HG03097 (cell line): ENCODE measurements around the gene ACER1.
A peak's percentile ranks its signal among the peaks of the same experiment; 100 is the strongest.
"Not testable (repeated sequence)": the region's sequence is repeated elsewhere in the genome, so short reads cannot be mapped to it uniquely, and the experiment has no call there.

Experiments
- ATAC-seq: cut with Tn5 transposase; IDR thresholded peaks from one replicate; pipeline ENCODE4 v1.9.1; 2021; ENCODE audit not compliant: unreplicated experiment, low FRiP score

Gene ACER1, protein sequence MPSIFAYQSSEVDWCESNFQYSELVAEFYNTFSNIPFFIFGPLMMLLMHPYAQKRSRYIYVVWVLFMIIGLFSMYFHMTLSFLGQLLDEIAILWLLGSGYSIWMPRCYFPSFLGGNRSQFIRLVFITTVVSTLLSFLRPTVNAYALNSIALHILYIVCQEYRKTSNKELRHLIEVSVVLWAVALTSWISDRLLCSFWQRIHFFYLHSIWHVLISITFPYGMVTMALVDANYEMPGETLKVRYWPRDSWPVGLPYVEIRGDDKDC

DNA sequence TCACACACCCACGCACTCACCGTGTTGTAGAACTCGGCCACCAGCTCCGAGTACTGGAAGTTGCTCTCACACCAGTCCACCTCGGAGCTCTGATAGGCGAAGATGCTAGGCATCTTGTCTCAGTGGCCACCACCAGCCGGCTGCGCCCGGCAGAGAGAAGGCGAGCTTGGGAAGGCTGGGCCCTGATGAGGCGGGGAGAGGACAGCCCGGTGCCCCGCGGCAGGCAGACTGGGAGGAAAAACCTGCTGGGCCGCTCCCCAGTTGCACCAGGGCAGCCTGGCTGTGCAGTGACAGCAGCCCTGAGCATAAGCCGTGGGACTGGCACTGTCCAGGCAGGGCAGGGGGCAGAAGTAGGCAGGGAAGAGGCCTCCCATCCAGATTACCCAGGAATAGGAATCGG lies at the start of gene ACER1:
ACER1 (minus strand) TSS at position 174 of the 400 bp plus-strand sequence; CDS start at position 113, 61 bp downstream.
- no peak for ATAC-seq

DNA sequence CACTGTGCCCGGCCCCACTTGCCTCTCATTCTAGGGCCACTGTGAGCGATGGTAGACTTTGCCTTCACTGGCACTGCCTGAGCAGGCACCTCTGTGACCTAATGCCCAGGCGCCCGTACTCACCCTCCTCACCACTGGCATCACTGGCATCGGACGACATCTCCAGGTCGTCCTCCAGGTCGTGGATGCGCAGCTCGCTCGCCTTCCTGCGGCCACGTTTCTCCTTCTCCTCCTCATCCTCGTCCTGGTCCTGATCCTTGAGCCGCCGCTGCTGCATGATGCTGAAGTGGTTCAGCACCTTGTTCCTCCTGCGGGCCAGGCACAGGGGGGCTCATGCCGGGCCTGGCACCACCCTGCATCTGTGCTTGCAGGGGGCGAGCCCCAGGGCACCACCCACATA lies 49.8 kb upstream of the ACER1 start:
- no peak for ATAC-seq

DNA sequence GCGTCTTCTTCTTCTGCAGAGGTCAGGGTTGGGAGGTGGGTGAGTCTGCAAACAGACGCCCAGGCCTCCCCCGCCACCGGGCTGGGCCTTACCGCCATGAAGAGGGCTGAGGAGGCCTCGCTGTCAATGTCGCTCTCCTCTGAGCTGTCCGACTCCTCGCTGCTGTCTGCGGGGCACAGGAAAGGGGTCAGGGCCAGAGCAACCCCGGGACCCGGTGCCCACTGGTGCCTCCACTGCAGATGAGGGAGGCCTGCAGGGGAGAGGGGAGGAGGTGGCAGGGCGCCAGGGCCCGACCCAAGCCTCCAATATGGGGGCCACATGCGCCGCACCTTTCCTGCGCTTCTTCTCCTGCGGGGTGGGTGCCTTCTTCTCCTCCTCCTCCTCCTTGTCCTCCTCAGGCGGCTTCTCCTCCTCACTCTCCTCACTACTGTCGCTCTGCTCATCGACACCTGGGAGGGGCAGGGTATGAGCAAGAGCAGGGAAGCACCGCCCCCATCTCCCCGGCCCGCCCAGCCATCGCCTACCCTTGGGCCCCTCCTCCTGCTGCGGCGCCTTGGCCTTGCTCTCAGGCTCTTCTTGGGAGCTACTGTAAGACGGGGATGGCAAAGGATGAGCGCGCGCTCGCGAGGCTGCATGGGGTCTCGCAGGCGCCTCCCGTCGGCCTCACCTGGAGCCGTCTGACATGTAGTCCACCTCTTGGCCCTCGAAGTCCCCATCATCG lies 47.8 kb upstream of the ACER1 start:
- no peak for ATAC-seq

DNA sequence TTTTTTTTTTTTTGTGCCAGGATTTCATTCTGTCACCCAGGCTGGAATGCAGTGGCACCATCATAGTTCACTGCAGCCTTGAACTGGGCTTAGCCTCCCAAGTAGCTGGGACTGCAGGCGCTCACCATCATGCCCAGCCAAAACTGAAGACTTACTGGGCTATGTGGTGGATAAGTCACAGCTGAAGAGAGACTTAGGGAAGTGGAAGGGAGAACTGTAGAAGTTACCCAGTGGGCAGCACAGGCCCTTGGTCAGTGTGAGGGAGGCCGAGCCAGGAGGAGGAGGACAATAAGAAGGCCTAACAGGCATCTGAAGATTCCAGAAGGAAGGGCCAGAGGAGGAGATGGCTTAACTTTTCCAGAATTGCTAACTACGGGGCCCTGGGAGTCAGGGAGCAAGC lies 46.3 kb upstream of the ACER1 start:
- no peak for ATAC-seq

DNA sequence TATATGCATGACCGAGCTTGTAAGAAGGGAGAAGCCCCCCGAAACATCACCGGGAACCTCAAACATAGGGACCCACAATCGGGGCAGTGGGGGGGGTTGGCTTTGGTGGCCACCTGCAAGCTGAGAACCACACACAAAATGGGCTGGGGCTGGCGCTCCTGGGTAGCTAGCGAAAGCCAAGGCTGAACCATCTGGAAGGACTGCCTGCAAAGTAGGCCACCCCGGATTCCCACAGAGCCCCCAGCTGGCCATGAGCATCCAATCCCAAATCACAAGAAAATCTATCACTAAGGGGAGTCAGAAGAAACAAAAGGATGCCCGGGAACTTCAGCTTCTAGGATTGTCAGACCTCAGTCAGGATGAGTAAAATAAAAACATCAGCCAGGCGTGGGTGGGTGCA lies 45.1 kb upstream of the ACER1 start:
- ATAC-seq, result no peak

DNA sequence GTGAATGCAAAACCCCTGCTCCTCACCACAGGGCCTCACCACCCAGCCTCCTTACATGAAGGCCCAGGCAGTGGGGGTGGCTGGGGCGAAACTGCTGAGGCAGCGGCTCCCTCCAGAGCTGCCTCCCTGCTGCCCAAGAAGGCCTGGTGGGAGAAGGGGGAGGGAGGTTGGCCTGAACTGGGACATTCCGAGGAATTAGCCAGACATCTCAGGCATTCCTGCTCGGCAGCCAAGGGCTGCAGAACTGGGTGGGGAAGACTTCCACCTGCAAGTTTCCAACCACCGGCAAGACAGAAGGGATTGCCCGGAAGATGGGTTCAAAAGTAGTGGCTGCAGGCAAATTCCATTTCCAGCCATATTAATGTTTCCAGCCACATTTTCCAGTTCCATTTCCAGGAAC lies 44.6 kb upstream of the ACER1 start:
- ATAC-seq, result no peak

DNA sequence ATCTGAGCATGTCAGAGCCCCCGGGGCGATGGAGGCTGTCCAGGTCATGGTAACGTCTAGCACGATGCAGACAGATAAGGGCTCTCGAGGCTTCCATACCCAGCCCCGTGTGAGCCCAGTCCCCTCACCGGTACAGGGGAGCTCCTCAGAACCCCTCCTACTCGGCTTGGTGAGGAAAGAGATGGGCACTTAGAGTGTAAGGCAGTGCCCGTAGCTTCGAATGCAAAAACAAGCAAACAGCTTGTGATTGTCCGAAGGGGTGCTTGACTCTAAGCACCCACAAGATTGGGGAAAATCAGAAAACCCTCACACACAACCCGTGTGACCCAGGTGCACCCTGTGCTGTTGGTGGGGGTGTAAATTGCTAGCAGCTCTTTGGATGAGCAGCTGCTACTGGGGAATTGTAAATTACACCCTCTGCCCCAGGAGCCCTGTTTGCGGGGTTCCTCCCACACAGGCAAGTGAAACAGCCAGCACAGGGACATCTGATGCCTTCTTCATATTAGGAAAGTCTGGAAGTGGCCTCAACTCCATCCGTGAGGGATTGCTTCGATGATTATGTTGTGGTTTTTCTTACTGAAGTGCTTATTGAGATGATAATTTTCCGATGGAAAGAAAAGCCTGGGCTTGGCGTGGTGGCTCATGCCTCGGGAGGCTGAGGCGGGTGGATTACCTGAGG lies 43.2 kb upstream of the ACER1 start:
- no peak for ATAC-seq

DNA sequence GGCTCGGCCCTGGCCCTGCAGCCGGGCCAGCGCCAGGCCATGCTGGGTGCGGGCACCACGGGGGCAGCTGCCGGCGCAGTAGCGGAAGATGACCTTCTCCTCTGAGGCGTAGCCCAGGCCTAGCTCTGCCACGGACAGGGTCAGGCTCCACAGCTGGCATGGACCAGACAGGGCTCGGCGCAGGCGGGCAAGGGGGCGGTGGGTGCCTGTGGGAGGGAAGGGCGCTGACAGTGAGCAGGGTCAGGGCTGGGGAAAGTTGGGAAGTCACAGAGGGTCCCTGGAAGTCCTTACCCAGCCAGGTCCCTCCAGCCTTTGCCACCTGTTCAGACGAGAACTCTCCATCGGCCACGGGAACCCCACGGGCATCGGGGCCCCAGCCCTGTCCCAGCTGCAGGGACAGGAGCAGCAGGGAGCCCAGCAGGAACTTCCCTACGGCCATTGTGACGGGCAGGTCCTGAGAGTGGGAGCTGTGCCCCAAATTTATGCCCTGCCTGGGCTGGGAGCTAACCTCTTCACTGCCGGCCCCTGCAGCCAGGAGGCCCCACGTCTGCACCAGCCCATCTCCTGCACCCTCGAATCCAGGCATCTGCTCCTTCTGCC lies 42.1 kb upstream of the ACER1 start, which contains the start of gene PSPN:
PSPN (minus strand) TSS at position 523 of the 600 bp plus-strand sequence; CDS start at position 439, 84 bp downstream.
- no peak for ATAC-seq

DNA sequence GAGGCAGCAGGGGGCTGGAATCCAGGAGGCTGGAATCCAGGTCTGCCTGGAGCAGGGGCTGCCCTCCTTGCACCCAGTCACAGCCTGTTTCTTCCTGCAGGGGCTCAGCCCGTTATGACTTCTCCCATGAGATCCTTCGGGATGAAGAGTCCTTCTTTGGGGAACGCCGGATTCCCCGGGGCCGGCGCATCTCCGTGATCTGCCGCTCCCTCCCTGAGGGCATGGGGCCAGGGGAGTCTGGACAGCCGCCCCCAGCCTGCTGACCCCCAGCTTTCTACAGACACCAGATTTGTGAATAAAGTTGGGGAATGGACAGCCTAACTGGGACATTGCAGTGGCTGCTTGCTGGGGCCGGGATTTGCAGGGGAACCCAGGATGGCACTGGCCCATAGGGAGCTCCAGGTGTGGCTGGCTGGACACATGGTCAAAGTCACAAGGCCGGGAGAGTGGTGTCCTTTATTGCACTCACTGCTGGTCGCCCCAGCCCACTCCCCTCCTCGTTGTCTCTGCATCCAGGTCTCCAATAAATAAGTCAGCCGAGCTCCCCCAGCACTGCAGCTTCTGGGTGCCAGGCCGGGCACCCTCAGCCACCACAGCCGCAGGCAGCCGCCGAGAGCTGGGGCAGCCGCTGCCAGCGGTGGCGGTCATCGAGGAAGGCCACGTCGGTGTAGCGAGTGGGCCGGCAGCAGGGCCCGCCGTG lies 41.4 kb upstream of the ACER1 start:
- no peak for ATAC-seq

DNA sequence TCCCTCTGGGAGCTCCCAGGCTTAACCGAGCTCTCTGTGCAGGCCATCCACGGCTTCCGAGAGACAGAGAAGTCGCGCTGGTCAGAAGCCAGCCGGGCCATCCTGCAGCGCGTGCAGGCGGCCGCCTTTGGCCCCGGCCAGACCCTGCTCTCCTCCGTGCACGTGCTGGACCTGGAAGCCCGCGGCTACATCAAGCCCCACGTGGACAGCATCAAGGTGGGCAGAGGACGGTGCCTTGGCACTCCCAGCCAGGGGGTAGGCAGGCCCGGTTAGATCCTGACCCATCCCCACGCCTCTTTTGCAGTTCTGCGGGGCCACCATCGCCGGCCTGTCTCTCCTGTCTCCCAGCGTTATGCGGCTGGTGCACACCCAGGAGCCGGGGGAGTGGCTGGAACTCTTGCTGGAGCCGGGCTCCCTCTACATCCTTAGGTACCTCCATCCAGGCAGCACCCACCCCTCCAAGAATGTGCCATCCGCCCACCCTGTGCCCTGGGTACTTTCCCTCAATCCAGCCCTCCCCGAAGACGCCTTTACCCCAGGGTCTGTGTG lies 40.8 kb upstream of the ACER1 start:
- ATAC-seq, result no peak

DNA sequence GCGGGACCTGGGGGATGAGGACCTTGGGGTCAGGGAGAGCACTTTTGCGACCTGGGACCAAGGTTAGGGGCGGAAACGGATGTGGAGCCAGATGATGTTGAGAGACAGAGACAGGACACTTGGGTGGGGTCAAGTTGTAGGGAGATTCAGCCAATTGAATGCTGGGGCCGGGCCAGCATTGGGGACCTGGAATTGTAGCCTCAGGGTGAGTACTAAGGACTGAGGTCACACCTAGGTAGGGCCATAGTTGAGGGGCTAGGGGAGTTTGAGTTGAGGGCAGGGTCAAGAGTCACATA lies 40.3 kb upstream of the ACER1 start:
- ATAC-seq, result no peak

DNA sequence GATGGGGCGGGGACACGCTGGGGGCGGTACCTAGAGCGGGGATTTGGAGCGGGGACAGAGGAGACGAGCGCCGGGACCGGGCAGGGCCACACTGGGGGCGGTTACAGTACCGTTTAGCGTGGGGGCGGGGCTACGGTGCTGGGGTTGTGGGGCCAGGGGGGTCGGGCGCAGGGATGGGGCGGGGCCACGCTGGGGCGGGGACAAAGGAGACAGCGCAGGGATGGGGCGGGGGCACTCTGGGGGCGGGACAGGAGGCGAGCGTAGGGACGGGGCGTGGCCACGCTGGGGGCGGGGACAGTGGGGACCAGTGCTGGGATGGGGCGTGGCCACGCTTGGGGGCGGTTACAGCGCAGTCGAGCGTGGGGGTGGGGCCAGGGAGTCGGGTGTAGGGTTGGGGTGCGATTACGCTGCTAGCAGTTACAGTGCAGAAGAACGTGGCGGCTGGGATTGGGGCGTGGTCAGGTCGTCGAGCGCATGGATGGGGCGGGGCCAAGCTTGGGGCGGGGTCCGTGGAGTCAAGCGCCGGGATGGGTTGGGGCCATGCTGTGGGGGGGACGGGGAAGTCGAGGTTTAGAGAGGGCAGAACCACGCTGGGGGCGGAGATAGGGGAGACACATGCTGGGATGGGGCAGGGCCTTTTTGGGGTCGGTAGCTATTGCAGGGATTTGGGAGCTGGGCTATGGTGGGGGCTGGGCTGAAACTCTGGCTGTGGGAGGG lies 39.8 kb upstream of the ACER1 start:
- ATAC-seq, result peak; percentile 43

DNA sequence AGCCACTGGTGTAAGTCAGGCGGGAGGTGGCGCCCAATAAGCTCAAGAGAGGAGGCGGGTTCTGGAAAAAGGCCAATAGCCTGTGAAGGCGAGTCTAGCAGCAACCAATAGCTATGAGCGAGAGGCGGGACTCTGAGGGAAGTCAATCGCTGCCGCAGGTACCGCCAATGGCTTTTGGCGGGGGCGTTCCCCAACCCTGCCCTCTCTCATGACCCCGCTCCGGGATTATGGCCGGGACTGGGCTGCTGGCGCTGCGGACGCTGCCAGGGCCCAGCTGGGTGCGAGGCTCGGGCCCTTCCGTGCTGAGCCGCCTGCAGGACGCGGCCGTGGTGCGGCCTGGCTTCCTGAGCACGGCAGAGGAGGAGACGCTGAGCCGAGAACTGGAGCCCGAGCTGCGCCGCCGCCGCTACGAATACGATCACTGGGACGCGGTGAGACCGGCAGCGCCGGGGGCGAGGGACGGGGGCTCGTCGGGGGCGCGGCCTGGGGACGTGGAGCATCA lies 39.2 kb upstream of the ACER1 start, which contains the start of gene ALKBH7:
ALKBH7 (plus strand) TSS at position 201 of the 502 bp plus-strand sequence; CDS start at position 228, 27 bp downstream.
- peak; percentile 72 for ATAC-seq

DNA sequence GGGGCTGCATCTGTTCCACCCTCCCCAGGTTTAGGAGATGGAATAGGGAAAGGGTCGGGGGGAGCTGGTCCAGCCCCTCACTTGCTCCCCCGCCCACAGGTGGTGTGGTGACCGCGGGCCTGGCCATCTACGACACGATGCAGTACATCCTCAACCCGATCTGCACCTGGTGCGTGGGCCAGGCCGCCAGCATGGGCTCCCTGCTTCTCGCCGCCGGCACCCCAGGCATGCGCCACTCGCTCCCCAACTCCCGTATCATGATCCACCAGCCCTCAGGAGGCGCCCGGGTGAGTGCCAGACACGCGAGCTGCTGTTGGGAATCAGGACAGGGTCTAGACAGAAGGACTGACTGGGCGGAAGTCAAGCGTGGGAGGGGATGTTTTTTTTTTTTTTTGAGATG lies 30.9 kb upstream of the ACER1 start:
- ATAC-seq, result no peak

DNA sequence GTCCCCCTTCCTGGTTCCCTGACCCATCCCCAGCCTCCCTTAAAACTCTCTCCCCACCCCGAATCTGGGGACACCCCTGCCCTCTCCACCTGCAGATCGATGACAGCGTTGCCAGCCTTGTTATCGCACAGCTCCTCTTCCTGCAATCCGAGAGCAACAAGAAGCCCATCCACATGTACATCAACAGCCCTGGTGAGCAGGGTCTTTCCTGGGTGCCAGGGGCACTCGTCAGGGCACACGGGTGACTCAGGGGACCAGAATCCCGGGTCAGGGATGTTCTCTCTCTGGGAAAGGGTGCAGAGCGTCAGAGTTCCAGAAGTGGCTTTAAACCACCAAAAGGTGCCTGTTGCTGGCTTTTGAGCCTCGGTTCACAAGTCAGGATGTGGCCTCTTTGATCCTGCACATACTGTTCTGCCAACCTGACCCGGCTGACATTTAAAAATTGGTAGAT lies 29.0 kb upstream of the ACER1 start:
- ATAC-seq, result no peak

DNA sequence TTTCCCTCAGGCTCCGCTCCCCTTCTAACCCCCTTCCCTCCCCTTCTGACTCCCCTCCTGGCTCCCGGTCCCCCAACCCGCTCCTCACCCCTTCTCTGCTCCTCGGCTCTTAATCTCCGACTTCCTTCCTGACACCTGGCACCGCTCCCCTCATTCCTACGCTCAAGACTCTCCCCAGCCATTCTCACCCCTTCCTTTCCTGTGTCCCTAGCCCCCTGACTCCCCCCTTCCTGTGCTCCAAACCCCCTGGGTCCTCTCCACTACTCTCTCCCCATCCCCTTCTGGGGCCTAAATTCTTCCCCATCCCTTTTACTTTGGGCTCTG lies 28.6 kb upstream of the ACER1 start:
- ATAC-seq, result no peak

DNA sequence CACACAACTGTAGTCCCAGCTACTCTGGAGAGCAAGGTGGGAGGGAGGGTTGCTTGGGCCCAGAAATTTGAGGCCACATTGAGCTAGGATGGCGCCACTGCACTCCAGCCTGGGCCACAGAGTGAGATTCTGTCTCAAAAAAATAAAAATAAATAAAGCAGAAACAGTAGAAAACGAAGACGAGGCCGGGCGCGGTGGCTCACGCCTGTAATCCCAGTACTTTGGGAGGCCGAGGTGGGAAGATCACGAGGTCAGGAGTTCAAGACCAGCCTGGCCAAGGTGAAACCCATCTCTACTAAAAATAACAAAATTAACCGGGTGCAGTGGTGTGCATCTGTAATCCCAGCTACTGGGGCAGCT lies 27.4 kb upstream of the ACER1 start:
- ATAC-seq, result not testable (repeated sequence)

DNA sequence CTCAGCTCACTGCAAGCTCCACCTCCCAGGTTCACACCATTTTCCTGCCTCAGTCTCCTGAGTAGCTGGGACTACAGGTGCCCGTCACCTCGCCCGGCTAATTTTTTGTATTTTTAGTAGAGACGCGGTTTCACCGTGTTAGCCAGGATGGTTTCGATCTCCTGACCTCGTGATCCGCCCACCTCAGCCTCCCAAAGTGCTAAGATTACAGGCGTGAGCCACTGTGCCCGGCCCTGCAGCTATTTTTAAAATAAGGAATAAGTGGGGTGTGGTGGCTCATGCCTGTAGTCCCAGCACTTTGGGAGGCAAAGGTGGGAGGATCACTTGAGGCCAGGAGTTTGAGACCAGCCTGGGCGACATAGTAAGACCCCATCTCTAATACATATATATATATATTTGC lies 27.0 kb upstream of the ACER1 start:
- not testable (repeated sequence) for ATAC-seq

DNA sequence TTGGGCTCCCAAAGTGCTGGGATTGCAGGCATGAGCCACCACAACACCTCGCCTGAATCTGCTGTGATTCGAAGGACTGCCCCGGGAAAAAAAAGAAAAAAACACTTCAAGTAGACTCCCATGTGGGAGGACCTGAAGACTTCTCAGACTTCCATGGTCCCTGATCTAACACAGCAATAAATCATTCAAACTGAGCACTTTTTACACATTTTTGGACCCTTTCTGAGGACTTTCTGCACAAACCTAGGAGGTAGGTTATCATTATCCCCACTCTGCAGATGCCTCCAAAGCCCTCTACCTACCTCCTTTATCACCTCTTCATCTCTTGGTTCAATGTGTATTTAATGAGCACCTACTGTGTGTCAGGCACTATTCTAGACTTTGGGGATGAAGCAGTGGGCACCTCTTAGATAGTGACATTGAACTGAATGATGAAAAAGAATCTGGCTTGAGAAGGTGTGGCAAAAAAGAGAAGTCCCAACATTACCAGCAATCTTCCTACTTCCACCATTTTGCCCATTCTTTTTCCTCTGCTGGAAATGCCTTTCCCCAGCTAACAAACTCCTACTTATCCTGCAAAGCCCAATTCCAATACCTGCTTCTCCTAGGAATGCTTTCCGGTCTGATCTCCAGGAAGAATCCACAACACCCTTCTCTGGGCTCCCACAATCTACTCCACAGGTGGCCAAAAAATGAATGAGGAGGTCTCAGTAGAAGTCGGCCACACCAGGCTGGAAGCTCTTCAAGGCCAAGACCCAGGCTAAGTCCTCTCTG lies 26.3 kb upstream of the ACER1 start:
- ATAC-seq, result no peak
